Adrenal gland (tissue), 12 donors: Measurements from ENCODE around the gene ANKLE2. TPM values are rescaled to one million over a fixed set of nuclear protein-coding genes. Genes with fewer than 3 reads are reported as not detected.

Source experiments
- DNase-seq, 7 donors: peaks; one replicate each; pipeline ENCODE4 v3.0.0-alpha.2; 2019 to 2020
- H3K27ac ChIP-seq, 5 donors: fragments of 200-600 bp; sonication (generic) in 4 of 5; 1 replicate in 3 of 5; 2 replicates in 2 of 5; pipeline versions ENCODE4 v1.5.1 to v1.8.0; 2016 to 2020; ENCODE audit warnings: mild to moderate bottlenecking in 1 of 5
- H3K27me3 ChIP-seq: fragments of 200-600 bp; 2 replicates; pipeline ENCODE4 v1.8.0; 2021
- H3K36me3 ChIP-seq, 2 donors: fragments of 200-600 bp; replicated peaks in 1 of 2; 1 replicate in 1 of 2; 2 replicates in 1 of 2; pipeline versions ENCODE4 v1.5.1 to v1.8.0; 2018 to 2022
- H3K4me1 ChIP-seq, 2 donors: fragments of 200-600 bp; replicated peaks in 1 of 2; 1 replicate in 1 of 2; 2 replicates in 1 of 2; pipeline versions ENCODE4 v1.5.1 to v1.8.0; 2018 to 2021
- H3K4me3 ChIP-seq, 4 donors: fragments of 200-600 bp; sonication (generic) in 3 of 4; one replicate each; pipeline ENCODE4 v1.5.1; 2016 to 2018
- H3K9me3 ChIP-seq, 3 donors: fragments of 200-600 bp; sonication (generic) in 1 of 3; replicated peaks in 1 of 3; 1 replicate in 2 of 3; 2 replicates in 1 of 3; pipeline versions ENCODE4 v1.5.1 to v1.8.0; 2016 to 2021
- POLR2A ChIP-seq, 2 donors: fragments of 450-650 bp; IDR thresholded peaks; one replicate each; pipeline ENCODE4 v1.6.1; 2017; ENCODE audit warnings: antibody characterized with exemption in 2 of 2, mild to moderate bottlenecking in 2 of 2, moderate library complexity in 1 of 2
- WGBS, 4 donors: extraction: QIAGEN DNeasy Blood & Tissue Kit in 2 of 4; methylation state at CpG; one replicate each; pipeline versions ENCODE4 v1.1.5 to v1.1.7; 2013 to 2017; 5-methylcytosine and 5-hydroxymethylcytosine counted together
- intact Hi-C, 2 donors: fragments of 100-400 bp; cut with DNase I; formaldehyde crosslinking; loops; one replicate each; pipeline versions ENCODE4 v1.14.1 to v1.15.0; 2022 to 2023
- polyA plus RNA-seq, 3 donors: library from polyadenylated mRNA; stranded (reverse); fragments of 200-250 nt in 2 of 3; fragments of 350-450 nt in 1 of 3; fragmentation: Illumina TruSeq in 1 of 3; extraction: RNeasy Lipid Tissue Mini Kit (QIAGEN cat#74804) in 1 of 3; gene quantifications; one replicate each; pipeline ENCODE4 v1.2.3, GENCODE V29; 2013 to 2014
- total RNA-seq, 9 donors: library from RNA; depleted of rRNA in 4 of 9; stranded (reverse); fragments of >200 nt in 4 of 9; fragments of 120-200 nt in 1 of 9; fragmentation: NEBNext Ultra II Directional in 1 of 9; extraction: Animal tissue kit (Norgen Biotek cat#: 25700) in 1 of 9; gene quantifications; one replicate each; pipeline versions ENCODE4 v1.1.0 to v1.2.4, GENCODE V29; 2013 to 2023
- TF ChIP-seq, protein P1 (sequence below), 6 experiments: fragments of 450-650 bp in 4 of 6; fragments of 200-600 bp in 2 of 6; sonication (generic) in 1 of 6; IDR thresholded peaks; 1 replicate in 5 of 6; 2 replicates in 1 of 6; pipeline versions ENCODE4 v1.5.1 to v1.8.0; 2016 to 2021; ENCODE audit warnings: antibody characterized with exemption in 6 of 6, mild to moderate bottlenecking in 2 of 6, moderate library complexity in 1 of 6
- donor health status: healthy with polysubstance abuse.
- donor health status: Bipolar disorder and iron deficiency.
- donor health status: DM: yes; HTN: yes; CAD: no.
- donor health status: DM: no; HTN: no; CAD: no.
- donor health status: DM: no; HTN: no; CAD: no.
- donor health status: DM: yes; HTN: yes; CAD: no.

Gene ANKLE2
- total and polyA plus RNA-seq, 12 donors: 43.6 to 76.1 (median 59.9) TPM

GRCh38 chr12:132743831-132744230 lies 17.8 kb downstream of the ANKLE2 start:
- TF ChIP-seq, protein P1, sequence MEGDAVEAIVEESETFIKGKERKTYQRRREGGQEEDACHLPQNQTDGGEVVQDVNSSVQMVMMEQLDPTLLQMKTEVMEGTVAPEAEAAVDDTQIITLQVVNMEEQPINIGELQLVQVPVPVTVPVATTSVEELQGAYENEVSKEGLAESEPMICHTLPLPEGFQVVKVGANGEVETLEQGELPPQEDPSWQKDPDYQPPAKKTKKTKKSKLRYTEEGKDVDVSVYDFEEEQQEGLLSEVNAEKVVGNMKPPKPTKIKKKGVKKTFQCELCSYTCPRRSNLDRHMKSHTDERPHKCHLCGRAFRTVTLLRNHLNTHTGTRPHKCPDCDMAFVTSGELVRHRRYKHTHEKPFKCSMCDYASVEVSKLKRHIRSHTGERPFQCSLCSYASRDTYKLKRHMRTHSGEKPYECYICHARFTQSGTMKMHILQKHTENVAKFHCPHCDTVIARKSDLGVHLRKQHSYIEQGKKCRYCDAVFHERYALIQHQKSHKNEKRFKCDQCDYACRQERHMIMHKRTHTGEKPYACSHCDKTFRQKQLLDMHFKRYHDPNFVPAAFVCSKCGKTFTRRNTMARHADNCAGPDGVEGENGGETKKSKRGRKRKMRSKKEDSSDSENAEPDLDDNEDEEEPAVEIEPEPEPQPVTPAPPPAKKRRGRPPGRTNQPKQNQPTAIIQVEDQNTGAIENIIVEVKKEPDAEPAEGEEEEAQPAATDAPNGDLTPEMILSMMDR (IDR thresholded peaks at IDR 0.05): no peak
- WGBS, 4 donors: 87 to 92% (median 92%) methylated on average over 11 to 13 of the region's 13 CpGs
- Histone ChIP-seq H3K4me3 (no peak overlapping the region), H3K27ac (no peak overlapping the region), H3K4me1 (no peaks in the 10 kb centered on the region), H3K9me3 (no peaks in the 10 kb centered on the region), H3K36me3 (peaks cover 0 to 95% of the 10 kb centered on the region in 2 donors), H3K27me3 (no peaks in the 10 kb centered on the region)
- intact Hi-C loops: no loop called here
- DNase-seq: no peak

- DNase-seq: no peak
- Histone ChIP-seq H3K9me3 (no peaks in the 10 kb centered on the region), H3K4me3 (no peak overlapping the region), H3K27me3 (no peaks in the 10 kb centered on the region), H3K36me3 (peaks cover 0 to 95% of the 10 kb centered on the region in 2 donors), H3K27ac (no peak overlapping the region), H3K4me1 (no peaks in the 10 kb centered on the region)
- no peak for TF ChIP-seq POLR2A (IDR thresholded peaks at IDR 0.05)
- TF ChIP-seq, protein P1 (IDR thresholded peaks at IDR 0.05): no peak
- intact Hi-C loops: no loop called here
- WGBS, 4 donors: 86 to 89% (median 87%) methylated on average over 8 of the region's 8 CpGs
These were observed 20.0 kb downstream of the ANKLE2 start for GRCh38 chr12:132741620-132742019.

DNA sequence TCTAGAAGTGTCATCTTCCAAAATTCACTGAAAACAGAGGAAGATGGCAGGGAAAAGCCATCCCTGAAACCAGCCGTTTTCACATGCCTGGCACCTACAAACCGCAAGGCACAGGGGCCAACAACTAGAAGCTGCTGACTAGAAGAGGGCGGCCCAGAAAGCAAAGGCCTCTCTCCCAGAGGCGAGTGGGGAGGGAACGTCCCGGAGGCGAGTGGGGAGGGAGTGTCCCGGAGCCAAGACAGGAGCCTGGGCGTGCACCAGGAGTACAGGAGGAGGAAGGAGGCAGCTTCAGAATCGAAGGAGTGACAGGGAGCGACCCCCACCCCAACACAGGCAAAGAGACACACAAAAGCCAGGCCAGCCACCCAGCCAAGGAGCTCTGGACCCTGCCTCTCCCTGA lies 21.0 kb downstream of the ANKLE2 start:
- Histone ChIP-seq H3K27ac (no peak overlapping the region), H3K36me3 (peaks cover 0 to 93% of the 10 kb centered on the region in 2 donors), H3K27me3 (no peaks in the 10 kb centered on the region), H3K4me1 (no peaks in the 10 kb centered on the region), H3K4me3 (no peak overlapping the region), H3K9me3 (no peaks in the 10 kb centered on the region)
- intact Hi-C loops: no loop called here
- no peak for DNase-seq
- TF ChIP-seq POLR2A (IDR thresholded peaks at IDR 0.05): no peak
- TF ChIP-seq, protein P1 (IDR thresholded peaks at IDR 0.05): no peak
- 80 to 92% (median 89%) methylated on average over 11 of the region's 11 CpGs for WGBS, 4 donors

- Histone ChIP-seq H3K4me1 (no peaks in the 10 kb centered on the region), H3K36me3 (peaks cover 0 to 93% of the 10 kb centered on the region in 2 donors), H3K4me3 (no peak overlapping the region), H3K27ac (no peak overlapping the region), H3K9me3 (no peaks in the 10 kb centered on the region), H3K27me3 (no peaks in the 10 kb centered on the region)
- 90 to 95% (median 91%) methylated on average over 6 of the region's 6 CpGs for WGBS, 4 donors
- intact Hi-C loops: no loop called here
- no peak for DNase-seq
- TF ChIP-seq, protein P1 (IDR thresholded peaks at IDR 0.05): no peak
- TF ChIP-seq POLR2A (IDR thresholded peaks at IDR 0.05): no peak
These were observed 21.4 kb downstream of the ANKLE2 start for GRCh38 chr12:132740313-132740646.
